NCI-H2107 treated with DMSO at 0.1 percent for 48 hours (cell line): Measurements from ENCODE around the gene WASHC3.

Experiments used
- DNase-seq: peaks from one replicate; lab custom pipeline; 2025; ENCODE audit not compliant: unreplicated experiment; lab: John Stamatoyannopoulos, UW

Gene WASHC3

GRCh38 chr12:101981868-101982267, 79.9 kb downstream of the WASHC3 start:
- no peak for DNase-seq

GRCh38 chr12:101968770-101969169, 93.0 kb downstream of the WASHC3 start:
- DNase-seq = no peak

- DNase-seq = no peak
Measured at GRCh38 chr12:101967506-101967905, 94.3 kb downstream of the WASHC3 start.

- no peak for DNase-seq
Measured at GRCh38 chr12:101966496-101966895, 95.3 kb downstream of the WASHC3 start.

- DNase-seq = no peak
Measured at GRCh38 chr12:101963697-101964096, 98.1 kb downstream of the WASHC3 start.
